GM19455 (cell line): ENCODE results near the gene GSX2.
"Not testable (repeated sequence)": the region's sequence is repeated elsewhere in the genome, so short reads cannot be mapped to it uniquely, and the experiment has no call there.

Experiments
- ATAC-seq: cut with Tn5 transposase; IDR thresholded peaks from one replicate; pipeline ENCODE4 v1.9.1; 2021; ENCODE audit not compliant: unreplicated experiment

GSX2 gene

DNA sequence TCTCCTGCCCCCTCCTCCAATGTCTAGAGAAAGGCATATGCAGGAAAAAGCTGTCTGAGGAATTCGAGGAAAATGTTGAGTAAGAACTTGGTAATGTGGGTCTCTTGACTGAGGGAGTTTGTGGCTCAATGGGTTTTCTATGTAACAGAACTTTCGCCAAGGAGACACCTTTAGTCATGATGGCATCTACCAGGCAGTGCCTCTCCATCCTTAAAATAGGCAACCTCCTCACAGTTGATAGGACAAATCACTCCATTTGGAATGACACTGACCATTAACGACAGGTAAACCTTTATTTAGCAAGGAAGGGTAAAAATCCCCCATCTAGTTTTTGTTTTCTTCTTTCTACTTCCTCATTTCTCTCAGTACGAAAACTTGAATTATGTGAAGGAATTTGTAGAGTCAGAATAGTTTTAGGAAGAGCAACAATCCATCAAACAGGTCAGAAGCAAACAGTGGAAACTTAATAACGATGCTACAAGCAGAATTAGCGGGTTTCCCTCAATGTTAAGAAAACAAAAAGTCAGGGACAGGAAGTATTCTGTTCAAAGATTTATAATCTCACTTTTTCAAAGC lies 2.7 kb downstream of the GSX2 start:
- ATAC-seq, result no peak

GRCh38 chr4:54103190-54103574 lies 3.2 kb downstream of the GSX2 start:
- ATAC-seq, result no peak

- ATAC-seq, result no peak
Measured at GRCh38 chr4:54104907-54105306, 4.9 kb downstream of the GSX2 start.

DNA sequence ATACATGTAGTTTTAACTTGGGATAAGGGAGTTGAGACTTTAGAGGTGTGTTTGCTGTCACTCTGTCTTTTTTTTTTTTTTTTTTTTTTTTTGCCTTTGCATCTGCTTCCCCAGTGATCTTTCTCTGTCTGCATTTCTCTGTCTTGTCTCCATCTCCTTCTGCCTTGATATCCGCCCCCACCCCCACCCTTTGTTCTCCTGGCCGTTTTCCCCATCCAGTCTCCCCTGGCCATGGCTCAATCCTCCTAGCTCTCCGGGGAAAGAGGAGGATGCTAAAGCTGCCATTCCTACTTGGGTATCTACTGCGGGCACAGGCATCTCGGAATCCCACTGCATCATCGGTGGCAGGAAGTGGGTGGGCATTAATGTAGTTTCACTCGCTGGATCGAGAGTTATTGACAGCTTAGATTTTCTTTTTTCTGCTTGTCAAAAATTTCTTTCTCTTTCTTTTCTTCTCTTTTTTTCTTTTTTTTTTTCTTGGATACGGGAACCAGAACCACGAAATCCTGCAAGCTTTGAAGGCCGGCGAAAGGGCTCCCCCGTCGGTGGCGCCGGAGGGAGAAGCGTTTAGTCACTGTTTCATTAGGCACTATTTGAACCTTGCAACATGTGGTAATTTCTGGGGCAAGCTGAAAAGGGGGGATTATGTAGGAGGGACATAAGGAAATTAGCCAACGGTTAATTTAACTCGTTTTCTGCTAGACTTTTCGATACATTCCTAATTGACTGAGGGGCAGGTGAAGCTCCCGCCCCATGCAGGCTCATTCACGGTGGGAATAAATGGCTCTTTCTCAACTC lies 8.2 kb downstream of the GSX2 start:
- ATAC-seq, result no peak

- no peak for ATAC-seq
Measured at GRCh38 chr4:54109241-54110018, 9.5 kb downstream of the GSX2 start.

DNA sequence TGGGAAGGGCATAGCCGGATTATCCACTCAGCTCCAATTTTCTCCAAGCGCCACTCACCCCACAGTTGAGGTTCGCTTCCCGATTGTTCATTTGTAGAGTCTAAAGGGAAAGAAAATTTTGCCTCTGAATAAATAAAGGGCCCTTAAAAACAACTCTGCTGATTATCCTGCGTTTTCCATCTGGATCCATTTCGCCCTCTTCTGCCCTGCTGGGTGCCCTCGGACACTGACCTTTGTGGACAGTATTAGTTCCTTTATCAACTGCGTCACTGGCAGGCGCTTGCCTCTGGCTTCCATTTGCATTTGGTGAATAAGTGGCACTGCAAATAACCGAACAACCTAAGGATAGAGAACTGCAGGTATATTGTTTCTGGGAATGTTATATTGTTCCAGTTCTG lies 10.1 kb downstream of the GSX2 start:
- no peak for ATAC-seq

DNA sequence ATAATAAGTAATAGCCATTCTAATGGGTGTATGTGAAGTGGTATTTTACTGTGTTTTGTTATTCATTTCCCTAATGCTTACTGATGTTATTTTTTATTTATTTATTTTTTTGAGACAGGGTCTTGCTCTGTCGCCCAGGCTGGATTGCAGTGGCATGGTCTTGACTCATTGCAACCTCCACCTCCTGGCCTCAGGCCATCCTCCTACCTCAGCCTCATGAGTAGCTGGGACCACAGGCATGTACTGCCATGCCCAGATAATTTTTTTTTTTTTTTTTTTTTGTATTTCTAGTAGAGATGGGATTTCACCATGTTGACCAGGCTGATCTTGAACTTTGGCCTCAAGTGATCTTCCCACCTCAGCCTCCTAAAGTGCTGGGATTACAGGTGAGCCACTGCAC lies 13.2 kb downstream of the GSX2 start:
- ATAC-seq, result not testable (repeated sequence)

GRCh38 chr4:54116246-54116645 lies 16.3 kb downstream of the GSX2 start:
- ATAC-seq, result not testable (repeated sequence)

- ATAC-seq, result no peak
Measured at GRCh38 chr4:54118850-54119589, 19.1 kb downstream of the GSX2 start.

DNA sequence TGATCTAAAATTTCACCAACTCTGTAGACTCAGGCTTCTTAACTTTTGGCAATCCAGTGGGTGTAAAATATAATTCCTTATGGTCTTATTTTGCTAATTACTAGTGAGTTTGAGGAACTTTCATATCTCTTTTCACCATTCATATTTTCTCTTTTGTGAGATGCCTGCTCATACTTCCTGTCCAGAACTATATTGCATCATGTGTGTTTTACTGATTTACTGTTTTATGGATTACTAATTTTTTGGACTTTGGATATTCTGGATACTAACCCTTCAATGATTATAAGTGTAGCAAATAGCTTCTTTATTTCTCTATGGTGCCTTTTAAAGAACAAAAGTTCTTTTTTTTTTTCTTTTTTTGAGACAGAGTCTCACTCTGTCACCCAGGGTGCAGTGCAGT lies 20.6 kb downstream of the GSX2 start:
- no peak for ATAC-seq

- ATAC-seq, result no peak
Measured at GRCh38 chr4:54127660-54128059, 27.7 kb downstream of the GSX2 start.

DNA sequence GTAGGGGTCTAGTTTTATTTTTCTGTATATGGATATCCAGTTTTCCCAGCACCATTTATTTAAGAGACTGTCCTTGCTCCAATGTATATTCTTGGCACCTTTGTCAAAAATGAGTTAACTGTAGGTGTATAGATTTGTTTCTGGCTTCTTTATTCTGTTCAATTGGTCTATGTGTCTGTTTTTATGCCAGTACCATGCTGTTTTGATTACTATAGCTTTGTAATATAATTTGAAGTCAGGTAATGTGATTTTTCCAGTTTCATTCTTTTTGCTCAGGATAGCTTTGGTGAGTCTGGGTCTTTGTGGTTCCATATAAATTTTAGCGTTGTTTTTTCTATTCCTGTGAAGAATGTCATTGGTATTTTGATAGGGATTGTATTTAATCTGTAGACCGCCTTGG lies 28.7 kb downstream of the GSX2 start:
- ATAC-seq, result not testable (repeated sequence)

- no peak for ATAC-seq
Measured at GRCh38 chr4:54139332-54139731, 39.4 kb downstream of the GSX2 start.

DNA sequence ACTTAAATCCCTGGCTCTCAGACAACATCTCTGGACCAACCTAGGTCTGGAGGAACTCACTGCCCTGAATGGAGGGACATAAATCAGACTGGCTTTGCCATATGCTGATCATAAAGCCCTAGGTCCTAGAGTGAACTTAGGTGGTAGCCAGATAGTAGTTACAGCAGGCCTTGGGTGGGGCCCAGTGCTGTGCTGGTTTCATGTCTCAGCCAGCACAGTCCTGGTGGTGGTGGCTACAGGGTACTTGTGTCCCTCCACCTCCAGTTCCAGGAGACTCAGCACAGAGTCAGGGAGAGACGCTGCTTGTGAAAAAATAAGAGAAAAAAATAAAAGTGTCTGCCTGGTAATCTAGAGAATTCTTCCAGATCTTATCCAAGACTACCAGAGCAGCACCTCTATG lies 40.3 kb downstream of the GSX2 start:
- ATAC-seq, result no peak

DNA sequence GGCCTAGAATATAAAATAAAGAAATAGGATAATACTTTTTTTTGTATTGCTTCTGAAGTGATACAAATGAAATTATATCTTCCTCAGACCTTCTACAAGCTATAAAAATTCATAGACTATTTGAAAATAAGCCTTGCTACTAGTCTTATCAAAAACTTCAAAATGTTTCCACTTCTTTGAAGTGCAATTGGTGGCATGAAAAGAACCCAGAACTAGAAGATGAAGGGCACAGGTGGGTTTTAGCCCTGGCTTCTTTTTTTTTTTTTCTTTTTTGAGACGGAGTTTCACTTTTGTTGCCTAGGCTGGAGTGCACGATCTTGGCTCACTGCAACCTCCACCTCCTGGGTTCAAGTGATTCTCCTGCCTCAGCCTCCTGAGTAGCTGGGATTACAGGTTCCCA lies 44.2 kb downstream of the GSX2 start:
- ATAC-seq, result no peak

DNA sequence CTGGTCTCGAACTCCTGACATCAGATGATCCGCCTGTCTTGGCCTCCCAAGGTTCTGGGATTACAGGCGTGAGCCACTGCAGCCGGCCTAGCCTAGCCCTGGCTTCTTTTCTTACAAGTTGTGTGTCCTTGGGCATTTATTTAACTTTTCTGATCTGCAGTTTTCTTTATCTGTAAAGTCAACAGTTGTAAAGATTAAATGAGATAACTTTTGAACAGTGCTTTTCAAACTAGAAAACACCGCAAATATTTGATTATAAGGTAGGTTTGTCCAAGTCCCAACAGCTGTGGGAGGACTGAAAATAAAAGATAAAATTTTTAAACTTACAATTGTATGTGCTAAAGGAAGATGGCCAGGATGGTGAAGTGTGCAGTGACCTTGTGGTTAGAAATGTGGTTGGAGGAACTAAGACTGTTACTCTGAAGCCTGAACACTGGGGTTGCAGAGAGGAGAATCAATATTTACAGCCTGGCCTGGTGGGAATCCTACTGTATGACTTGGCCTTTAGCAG lies 44.8 kb downstream of the GSX2 start:
- no peak for ATAC-seq

GRCh38 chr4:54146139-54146538 lies 46.2 kb downstream of the GSX2 start:
- no peak for ATAC-seq

DNA sequence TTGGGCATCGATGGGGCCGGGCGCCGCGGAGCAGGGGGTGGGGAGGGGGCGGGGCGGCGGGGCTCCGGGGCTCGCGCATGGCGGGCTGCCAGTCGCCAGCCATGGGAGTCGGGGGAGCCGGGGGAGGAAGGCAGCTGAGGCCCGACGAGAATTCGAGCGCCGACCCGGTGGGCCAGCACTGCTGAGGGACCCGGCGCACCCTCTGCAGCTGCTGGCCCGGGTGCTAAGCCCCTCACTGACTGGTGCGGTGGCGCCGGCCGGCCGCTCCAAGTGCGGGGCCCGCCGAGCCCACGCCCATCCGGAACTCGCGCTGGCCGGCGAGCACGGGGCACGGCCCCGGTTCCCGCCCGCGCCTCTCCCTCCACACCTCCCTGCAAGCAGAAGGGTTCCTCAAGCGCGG lies 49.4 kb downstream of the GSX2 start:
- ATAC-seq, result no peak
